NCI-H526 treated with DMSO at 0.1 percent for 48 hours (cell line): Measurements from ENCODE around the gene RALGPS1.
"Not testable (repeated sequence)": the region's sequence is repeated elsewhere in the genome, so short reads cannot be mapped to it uniquely, and the experiment has no call there.

ENCODE experiments used
- DNase-seq: peaks from one replicate; lab custom pipeline; 2025; lab: John Stamatoyannopoulos, UW

RALGPS1 gene

GRCh38 chr9:126989847-126990842 is 75.6 kb downstream of the RALGPS1 start:
- no peak for DNase-seq

GRCh38 chr9:126991183-126991582 is 76.6 kb downstream of the RALGPS1 start:
- DNase-seq = no peak

- DNase-seq = no peak
Measured at GRCh38 chr9:126992427-126992826, 77.8 kb downstream of the RALGPS1 start.

- DNase-seq = no peak
Measured at GRCh38 chr9:126999315-127000068, 84.9 kb downstream of the RALGPS1 start.

- DNase-seq = no peak
Measured at GRCh38 chr9:127004946-127005769, 90.6 kb downstream of the RALGPS1 start.

- DNase-seq = no peak
Measured at GRCh38 chr9:127005770-127006314, 91.3 kb downstream of the RALGPS1 start.

- no peak for DNase-seq
Measured at GRCh38 chr9:127007638-127008037, 93.1 kb downstream of the RALGPS1 start.

GRCh38 chr9:127008076-127008475 is 93.5 kb downstream of the RALGPS1 start:
- no peak for DNase-seq

GRCh38 chr9:127011772-127012171 is 97.2 kb downstream of the RALGPS1 start:
- DNase-seq = no peak

- no peak for DNase-seq
Measured at GRCh38 chr9:127012250-127012649, 97.7 kb downstream of the RALGPS1 start.

- DNase-seq = no peak
Measured at GRCh38 chr9:127013597-127013996, 99.0 kb downstream of the RALGPS1 start.

GRCh38 chr9:127014216-127014909 is 99.8 kb downstream of the RALGPS1 start:
- DNase-seq = no peak

GRCh38 chr9:127014910-127015540 is 100.4 kb downstream of the RALGPS1 start:
- no peak for DNase-seq

GRCh38 chr9:127015921-127016512 is 101.4 kb downstream of the RALGPS1 start:
- DNase-seq = no peak

GRCh38 chr9:127017979-127018378 is 103.4 kb downstream of the RALGPS1 start:
- not testable (repeated sequence) for DNase-seq

GRCh38 chr9:127018935-127019334 is 104.4 kb downstream of the RALGPS1 start:
- no peak for DNase-seq

- DNase-seq = no peak
Measured at GRCh38 chr9:127020036-127020801, 105.6 kb downstream of the RALGPS1 start.

- no peak for DNase-seq
Measured at GRCh38 chr9:127020802-127021078, 106.2 kb downstream of the RALGPS1 start.

- DNase-seq = no peak
Measured at GRCh38 chr9:127021664-127022363, 107.2 kb downstream of the RALGPS1 start.
